ENCODE measurements around the gene CHST8.
"Not testable (repeated sequence)": the region's sequence is repeated elsewhere in the genome, so short reads cannot be mapped to it uniquely, and the experiment has no call there.

The CHST8 gene

DNA sequence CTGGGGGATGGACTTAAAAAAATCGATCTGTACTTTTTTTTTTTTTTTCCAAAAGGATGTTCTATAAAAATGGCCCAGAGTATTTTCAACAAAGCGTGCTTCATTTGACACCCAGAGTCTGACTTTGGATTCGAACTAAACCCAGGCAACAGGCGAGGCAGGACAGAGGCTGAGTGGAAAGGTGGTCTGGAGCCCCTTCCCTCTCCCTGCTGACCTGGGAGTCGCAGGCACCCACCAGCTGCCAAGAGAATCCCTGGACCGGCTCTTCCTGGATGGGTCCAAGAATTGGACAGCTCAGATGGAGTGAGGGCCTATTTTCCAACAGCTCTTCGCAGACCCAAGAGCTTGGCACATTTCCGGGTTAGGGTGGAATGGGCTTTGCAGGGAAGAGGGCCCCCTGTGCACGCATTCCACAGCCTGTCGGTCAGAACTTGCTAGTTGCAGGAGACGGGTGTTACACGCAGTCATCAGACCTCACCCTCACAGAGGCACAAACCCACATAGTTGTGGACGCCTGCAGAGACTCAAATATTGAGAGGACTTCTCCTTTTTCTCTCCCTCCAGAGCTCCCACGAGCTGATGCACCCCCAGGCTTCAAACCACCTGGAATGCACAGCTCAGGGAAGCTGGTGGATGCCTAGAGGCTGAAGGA lies 190.1 kb downstream of the CHST8 start:
- H3K36me3 Mint-ChIP-seq (ENCODE audit: insufficient read depth): peaks cover 2% of the 10 kb centered on the region
- no peak overlapping the region for H3K4me3 Mint-ChIP-seq
- no peaks in the 10 kb centered on the region for H3K27me3 Mint-ChIP-seq
- H3K9me3 Mint-ChIP-seq: no peaks in the 10 kb centered on the region
- DNase-seq (ENCODE audit: low spot score in 2 of 2): no peak
- no peak overlapping the region for H3K27ac Mint-ChIP-seq (ENCODE audit: low read depth)
- no peak for ATAC-seq (replicated peaks; ENCODE audit: extremely low read depth, poor library complexity, severe bottlenecking)
- H3K4me1 Mint-ChIP-seq: no peaks in the 10 kb centered on the region

- Mint-ChIP-seq H3K4me1 (no peaks in the 10 kb centered on the region), H3K27ac (ENCODE audit: low read depth) (no peak overlapping the region), H3K4me3 (no peak overlapping the region), H3K27me3 (no peaks in the 10 kb centered on the region), H3K36me3 (ENCODE audit: insufficient read depth) (peaks cover 3% of the 10 kb centered on the region), H3K9me3 (no peaks in the 10 kb centered on the region)
- DNase-seq (ENCODE audit: low spot score in 2 of 2) (no peak), ATAC-seq (replicated peaks; ENCODE audit: extremely low read depth, poor library complexity, severe bottlenecking) (no peak)
Measured at GRCh38 chr19:33812388-33813330, 190.9 kb downstream of the CHST8 start.

- Mint-ChIP-seq H3K27ac (ENCODE audit: low read depth) (no peak overlapping the region), H3K9me3 (no peaks in the 10 kb centered on the region), H3K36me3 (ENCODE audit: insufficient read depth) (peaks cover 3% of the 10 kb centered on the region), H3K27me3 (no peaks in the 10 kb centered on the region), H3K4me3 (no peak overlapping the region), H3K4me1 (no peaks in the 10 kb centered on the region)
- ATAC-seq (replicated peaks; ENCODE audit: extremely low read depth, poor library complexity, severe bottlenecking) (no peak), DNase-seq (ENCODE audit: low spot score in 2 of 2) (no peak)
Measured at GRCh38 chr19:33813391-33814101, 191.8 kb downstream of the CHST8 start.

- no peak overlapping the region for H3K4me3 Mint-ChIP-seq
- no peaks in the 10 kb centered on the region for H3K9me3 Mint-ChIP-seq
- no peaks in the 10 kb centered on the region for H3K27me3 Mint-ChIP-seq
- ATAC-seq (replicated peaks; ENCODE audit: extremely low read depth, poor library complexity, severe bottlenecking) (no peak), DNase-seq (ENCODE audit: low spot score in 2 of 2) (no peak)
- H3K4me1 Mint-ChIP-seq: no peaks in the 10 kb centered on the region
- H3K36me3 Mint-ChIP-seq (ENCODE audit: insufficient read depth): peaks cover 3% of the 10 kb centered on the region
- no peak overlapping the region for H3K27ac Mint-ChIP-seq (ENCODE audit: low read depth)
Measured at GRCh38 chr19:33814181-33815165, 192.7 kb downstream of the CHST8 start.

- H3K36me3 Mint-ChIP-seq (ENCODE audit: insufficient read depth): peaks cover 2% of the 10 kb centered on the region
- H3K4me3 Mint-ChIP-seq: no peak overlapping the region
- ATAC-seq (replicated peaks; ENCODE audit: extremely low read depth, poor library complexity, severe bottlenecking): no peak
- no peak overlapping the region for H3K27ac Mint-ChIP-seq (ENCODE audit: low read depth)
- DNase-seq (ENCODE audit: low spot score in 2 of 2): no peak
- H3K4me1 Mint-ChIP-seq: peaks cover 2% of the 10 kb centered on the region
- no peaks in the 10 kb centered on the region for H3K9me3 Mint-ChIP-seq
- peaks cover 2% of the 10 kb centered on the region for H3K27me3 Mint-ChIP-seq
Measured at GRCh38 chr19:33815380-33816340, 193.9 kb downstream of the CHST8 start.

- ATAC-seq (replicated peaks; ENCODE audit: extremely low read depth, poor library complexity, severe bottlenecking): no peak
- H3K27ac Mint-ChIP-seq (ENCODE audit: low read depth): no peak overlapping the region
- no peak for DNase-seq (ENCODE audit: low spot score in 2 of 2)
- peaks cover 2% of the 10 kb centered on the region for H3K36me3 Mint-ChIP-seq (ENCODE audit: insufficient read depth)
- H3K4me1 Mint-ChIP-seq: peaks cover 6% of the 10 kb centered on the region
- no peaks in the 10 kb centered on the region for H3K9me3 Mint-ChIP-seq
- H3K27me3 Mint-ChIP-seq: peaks cover 10% of the 10 kb centered on the region
- H3K4me3 Mint-ChIP-seq: no peak overlapping the region
Measured at GRCh38 chr19:33818411-33818810, 196.7 kb downstream of the CHST8 start.

- H3K4me1 Mint-ChIP-seq; H3K27ac Mint-ChIP-seq (ENCODE audit: low read depth); H3K27me3 Mint-ChIP-seq; DNase-seq (ENCODE audit: low spot score in 2 of 2); ATAC-seq (replicated peaks; ENCODE audit: extremely low read depth, poor library complexity, severe bottlenecking); H3K36me3 Mint-ChIP-seq (ENCODE audit: insufficient read depth); H3K9me3 Mint-ChIP-seq: not testable (repeated sequence)
- peak overlapping the region; percentile 67 for H3K4me3 Mint-ChIP-seq
Measured at GRCh38 chr19:33819078-33819477, 197.3 kb downstream of the CHST8 start.

DNA sequence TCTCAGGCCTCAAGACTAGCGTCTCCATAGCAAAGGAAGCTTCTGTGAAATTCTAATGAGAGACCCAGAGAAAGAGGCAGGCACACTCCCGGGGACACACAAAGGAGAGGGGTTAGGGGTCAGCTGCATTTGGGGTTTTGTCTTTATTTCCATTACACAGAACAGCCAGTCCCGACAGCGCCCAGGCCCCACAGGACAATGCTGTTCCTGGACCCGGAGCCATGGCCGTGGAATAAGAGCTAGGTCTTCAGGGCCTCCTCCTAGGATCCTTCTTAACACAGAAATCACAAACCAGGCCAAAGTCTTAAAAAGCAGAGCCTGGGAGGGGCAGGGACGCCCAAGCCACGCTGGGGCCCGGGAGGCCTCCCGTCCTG lies 197.7 kb downstream of the CHST8 start:
- H3K27ac Mint-ChIP-seq (ENCODE audit: low read depth): peak overlapping the region; percentile 51
- no peak for DNase-seq (ENCODE audit: low spot score in 2 of 2)
- H3K36me3 Mint-ChIP-seq (ENCODE audit: insufficient read depth): peaks cover 2% of the 10 kb centered on the region
- peaks cover 6% of the 10 kb centered on the region for H3K4me1 Mint-ChIP-seq
- H3K9me3 Mint-ChIP-seq: no peaks in the 10 kb centered on the region
- H3K4me3 Mint-ChIP-seq: peak overlapping the region; percentile 67
- ATAC-seq (replicated peaks; ENCODE audit: extremely low read depth, poor library complexity, severe bottlenecking): no peak
- peaks cover 10% of the 10 kb centered on the region for H3K27me3 Mint-ChIP-seq

DNA sequence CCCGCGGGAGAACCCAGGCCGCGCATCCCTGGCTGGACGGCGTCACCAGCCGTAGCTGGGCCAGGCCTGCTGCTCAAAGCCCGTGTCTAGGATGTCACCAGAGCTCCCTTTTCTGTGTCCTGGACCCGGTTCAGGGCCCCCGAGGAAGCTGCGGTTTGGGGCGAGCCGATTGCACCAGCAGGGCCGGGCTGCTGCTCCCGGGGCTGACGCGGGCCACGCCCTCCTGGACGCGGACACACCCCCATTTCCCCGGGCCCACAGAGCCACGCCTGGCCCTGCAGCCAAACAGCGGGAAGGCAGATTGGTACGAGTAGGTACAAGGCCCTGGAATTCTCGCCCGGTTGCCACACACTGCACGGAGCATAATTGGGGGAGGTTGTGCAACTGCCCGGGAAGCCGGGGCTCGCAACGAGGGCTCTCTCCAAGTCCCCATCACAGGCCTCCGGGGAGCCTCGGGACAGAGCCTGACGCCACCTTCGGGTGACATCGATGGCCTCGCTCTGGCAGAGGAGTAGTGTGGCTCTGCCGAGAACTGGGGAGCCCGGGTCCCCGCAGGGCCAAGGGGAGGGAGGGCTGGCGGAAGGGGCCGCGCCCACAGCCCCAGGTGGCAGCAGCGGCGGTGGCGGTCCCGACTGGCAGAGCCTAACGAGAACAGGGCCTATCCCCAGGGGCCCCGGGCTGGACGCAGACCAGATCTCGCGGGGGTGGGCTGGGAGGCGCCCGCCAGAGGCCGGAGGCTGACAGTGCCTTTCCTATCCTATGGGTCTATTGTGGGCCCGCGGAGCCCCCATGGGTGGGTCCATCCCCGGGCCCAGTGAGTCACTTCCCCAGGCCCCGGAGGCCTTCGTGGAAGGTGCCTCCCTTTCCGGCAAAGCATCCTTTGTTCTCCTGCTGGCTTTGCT lies 198.4 kb downstream of the CHST8 start:
- Mint-ChIP-seq H3K36me3 (ENCODE audit: insufficient read depth) (peaks cover 2% of the 10 kb centered on the region), H3K27ac (ENCODE audit: low read depth) (peak overlapping the region; percentile 51), H3K9me3 (no peaks in the 10 kb centered on the region), H3K4me3 (peak overlapping the region; percentile 67), H3K27me3 (peaks cover 10% of the 10 kb centered on the region), H3K4me1 (peaks cover 6% of the 10 kb centered on the region)
- ATAC-seq (replicated peaks; ENCODE audit: extremely low read depth, poor library complexity, severe bottlenecking): peak; percentile 64
- peak in 1 of 2 donors; percentile 16 for DNase-seq (ENCODE audit: low spot score in 2 of 2)

DNA sequence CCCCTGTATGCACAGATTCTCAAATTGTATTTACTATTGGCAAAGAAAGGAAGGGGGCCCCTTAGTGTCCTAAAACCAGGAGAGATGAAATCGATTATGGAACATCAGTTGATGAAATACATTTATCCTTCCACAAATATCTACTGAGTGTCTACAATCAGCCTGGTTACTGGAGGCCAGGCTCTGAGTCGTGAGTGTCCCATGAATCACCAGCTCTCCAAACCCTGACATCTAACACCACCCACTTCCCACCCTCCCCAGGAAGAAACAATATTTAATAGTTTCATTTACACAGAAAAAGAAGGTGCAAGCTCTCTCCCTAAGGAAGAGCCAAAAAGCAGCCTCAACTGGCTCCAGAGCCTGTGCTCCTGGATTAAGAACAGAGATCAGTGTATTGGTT lies 200.1 kb downstream of the CHST8 start:
- no peaks in the 10 kb centered on the region for H3K9me3 Mint-ChIP-seq
- no peak overlapping the region for H3K27ac Mint-ChIP-seq (ENCODE audit: low read depth)
- peaks cover 2% of the 10 kb centered on the region for H3K36me3 Mint-ChIP-seq (ENCODE audit: insufficient read depth)
- H3K4me3 Mint-ChIP-seq: no peak overlapping the region
- peaks cover 6% of the 10 kb centered on the region for H3K4me1 Mint-ChIP-seq
- no peak for DNase-seq (ENCODE audit: low spot score in 2 of 2)
- H3K27me3 Mint-ChIP-seq: peaks cover 24% of the 10 kb centered on the region
- no peak for ATAC-seq (replicated peaks; ENCODE audit: extremely low read depth, poor library complexity, severe bottlenecking)
